Esophagus muscularis mucosa (tissue), 3 donors: ENCODE measurements around the gene SMTN.

Experiments used
- CTCF ChIP-seq, 3 experiments: fragments of 200-600 bp in 2 of 3; fragments of 450-650 bp in 1 of 3; sonication (generic) in 2 of 3; IDR thresholded peaks; one replicate each; pipeline ENCODE4 v1.5.1; 2017 to 2019; ENCODE audit warnings: antibody characterized with exemption in 3 of 3, mild to moderate bottlenecking in 2 of 3, moderate library complexity in 1 of 3
- POLR2AphosphoS5 ChIP-seq, 2 donors: sonication (generic); formaldehyde crosslinking; IDR thresholded peaks; one replicate each; pipeline ENCODE4 v1.6.1; 2017; ENCODE audit warnings: antibody characterized with exemption in 2 of 2

- TF ChIP-seq CTCF (IDR thresholded peaks at IDR 0.05) (no peak), POLR2AphosphoS5 (IDR thresholded peaks at IDR 0.05) (no peak)
These were observed 25.9 kb upstream of the SMTN start for GRCh38 chr22:31055117-31055634.
